ENCODE results near the gene ARV1.
"Not testable (repeated sequence)": the region's sequence is repeated elsewhere in the genome, so short reads cannot be mapped to it uniquely, and the experiment has no call there.

Gene ARV1

GRCh38 chr1:230979389-230979716, 459 bp downstream of the ARV1 start:
- in situ Hi-C loops (cut with MboI; ENCODE audit: low pct_unique_long_range_greater_than_20kb, low sequenced_read_pairs, unreplicated experiment): no loop called here
- no peak for TF ChIP-seq CTCF (IDR thresholded peaks at IDR 0.05; ENCODE audit: extremely low read depth, insufficient read depth, missing control alignments)
- no peak for DNase-seq (ENCODE audit: low spot score)

GRCh38 chr1:230979952-230980351, 1.1 kb downstream of the ARV1 start:
- no peak for TF ChIP-seq CTCF (IDR thresholded peaks at IDR 0.05; ENCODE audit: extremely low read depth, insufficient read depth, missing control alignments)
- in situ Hi-C loops (cut with MboI; ENCODE audit: low pct_unique_long_range_greater_than_20kb, low sequenced_read_pairs, unreplicated experiment): no loop called here
- DNase-seq (ENCODE audit: low spot score): no peak

GRCh38 chr1:230982696-230983095, 3.8 kb downstream of the ARV1 start:
- in situ Hi-C loops (cut with MboI; ENCODE audit: low pct_unique_long_range_greater_than_20kb, low sequenced_read_pairs, unreplicated experiment): no loop called here
- no peak for TF ChIP-seq CTCF (IDR thresholded peaks at IDR 0.05; ENCODE audit: extremely low read depth, insufficient read depth, missing control alignments)
- no peak for DNase-seq (ENCODE audit: low spot score)

GRCh38 chr1:230983811-230984210, 4.9 kb downstream of the ARV1 start:
- in situ Hi-C loops (cut with MboI; ENCODE audit: low pct_unique_long_range_greater_than_20kb, low sequenced_read_pairs, unreplicated experiment): no loop called here
- no peak for TF ChIP-seq CTCF (IDR thresholded peaks at IDR 0.05; ENCODE audit: extremely low read depth, insufficient read depth, missing control alignments)
- DNase-seq (ENCODE audit: low spot score): no peak

GRCh38 chr1:230984622-230985515, 6.0 kb downstream of the ARV1 start:
- in situ Hi-C loops (cut with MboI; ENCODE audit: low pct_unique_long_range_greater_than_20kb, low sequenced_read_pairs, unreplicated experiment); DNase-seq (ENCODE audit: low spot score): not testable (repeated sequence)

GRCh38 chr1:230985711-230986110, 6.8 kb downstream of the ARV1 start:
- in situ Hi-C loops (cut with MboI; ENCODE audit: low pct_unique_long_range_greater_than_20kb, low sequenced_read_pairs, unreplicated experiment): no loop called here
- no peak for TF ChIP-seq CTCF (IDR thresholded peaks at IDR 0.05; ENCODE audit: extremely low read depth, insufficient read depth, missing control alignments)
- DNase-seq (ENCODE audit: low spot score): no peak

- TF ChIP-seq CTCF (IDR thresholded peaks at IDR 0.05; ENCODE audit: extremely low read depth, insufficient read depth, missing control alignments): no peak
- in situ Hi-C loops (cut with MboI; ENCODE audit: low pct_unique_long_range_greater_than_20kb, low sequenced_read_pairs, unreplicated experiment): no loop called here
- no peak for DNase-seq (ENCODE audit: low spot score)
Observed at GRCh38 chr1:230986976-230987375, 8.1 kb downstream of the ARV1 start.
